ENCODE measurements around the gene ANGPTL3.

Gene ANGPTL3

DNA sequence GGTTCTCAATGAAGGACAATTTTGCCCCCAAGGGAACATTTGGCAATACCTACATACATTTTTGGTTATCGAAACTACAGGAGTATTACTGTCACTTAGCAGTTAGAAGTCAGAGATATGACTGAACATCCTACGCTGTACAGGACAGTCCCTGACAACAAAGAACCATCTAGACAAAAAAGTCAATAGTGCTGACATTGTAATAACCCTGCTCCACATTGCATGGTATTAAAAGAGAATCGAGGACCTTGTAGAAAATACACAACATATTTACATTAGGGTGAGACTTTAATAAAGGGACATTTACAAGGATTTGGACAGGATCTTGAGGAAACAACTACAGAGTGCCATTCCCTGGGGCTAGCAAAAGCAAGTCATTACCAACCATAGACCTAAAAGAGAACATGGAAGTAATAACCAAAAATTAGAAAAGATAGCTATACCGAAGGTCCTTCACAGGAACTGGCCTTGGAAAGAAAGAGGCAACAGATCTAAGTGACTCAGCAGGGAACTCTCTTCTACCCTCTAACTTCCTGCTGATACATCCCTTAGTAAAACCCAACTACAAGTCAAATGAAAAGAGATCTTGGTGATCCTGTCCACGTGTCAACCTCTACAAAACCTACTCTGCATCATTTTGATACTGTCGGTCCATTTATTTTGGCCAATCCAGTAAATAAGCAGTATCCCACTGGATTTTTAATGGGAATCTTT lies 40.2 kb downstream of the ANGPTL3 start:
- DNase-seq: no peak

DNA sequence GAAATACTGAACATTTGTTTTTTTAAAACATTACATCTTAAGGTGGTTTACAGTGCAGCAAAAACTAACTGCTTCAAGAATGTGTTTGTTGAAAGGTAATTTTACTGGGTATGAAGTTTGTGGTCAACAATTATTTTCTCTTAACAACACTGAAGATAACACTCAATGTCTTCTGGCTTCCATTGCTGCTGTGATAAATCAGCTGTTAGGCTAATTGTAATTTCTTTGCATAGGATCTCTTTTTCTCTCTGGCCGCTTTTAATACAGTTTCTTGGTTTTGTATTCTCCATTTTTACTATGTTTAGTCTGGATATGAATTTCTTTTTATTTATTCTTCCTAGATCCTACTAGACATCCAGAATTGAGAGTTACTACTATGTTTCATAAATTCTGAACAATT lies 46.0 kb downstream of the ANGPTL3 start:
- DNase-seq: no peak

DNA sequence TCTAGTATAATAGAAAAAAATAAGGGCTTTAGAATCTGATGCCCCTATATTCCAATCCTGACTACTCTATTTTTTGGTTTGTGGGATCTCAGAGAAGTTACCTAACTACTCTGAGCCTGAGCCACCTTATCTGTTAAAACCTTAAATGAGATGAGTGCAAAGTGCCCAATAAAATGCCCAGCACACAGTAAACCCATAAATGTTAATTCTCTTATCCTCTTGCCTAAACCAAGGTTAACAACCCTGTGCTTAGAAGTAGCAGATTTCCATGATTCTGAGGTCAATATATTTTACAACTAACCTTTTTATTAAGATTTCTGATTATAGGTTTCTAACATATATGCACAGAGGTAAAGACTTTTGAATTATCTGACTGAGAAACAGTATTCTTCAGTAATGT lies 55.1 kb downstream of the ANGPTL3 start:
- DNase-seq: no peak

DNA sequence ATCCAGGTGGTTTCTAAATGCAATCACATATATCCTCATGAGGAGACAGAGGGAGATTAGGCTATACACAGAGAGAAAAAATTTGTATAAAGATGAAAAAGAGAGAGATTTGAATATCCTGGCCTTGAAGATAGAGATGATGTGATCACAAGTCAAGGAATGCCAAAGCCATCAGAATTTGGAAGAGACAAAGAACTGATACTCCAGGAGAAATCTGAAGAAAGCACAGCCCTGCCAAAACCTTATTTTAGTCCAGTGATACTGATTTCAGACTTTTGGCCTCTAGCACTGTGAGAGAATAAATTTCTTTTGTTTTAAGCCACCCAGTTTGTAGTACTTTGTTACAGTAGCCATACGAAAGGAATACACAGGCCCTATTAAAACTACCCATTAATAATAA lies 57.4 kb downstream of the ANGPTL3 start:
- no peak for DNase-seq

Measured in activated CD4-positive, alpha-beta T cell treated with anti-CD3 and anti-CD28 coated beads for 1 hour (primary cell).